Transverse colon (tissue), 4 donors: ENCODE data around the gene NFYB. TPM values are rescaled to one million over a fixed set of nuclear protein-coding genes. Genes with fewer than 3 reads are reported as not detected.

ENCODE experiments used
- DNase-seq: peaks from one replicate; pipeline ENCODE4 v3.0.0-alpha.2; 2019
- H3K27ac ChIP-seq, 4 donors: fragments of 200-600 bp; sonication (generic); 2 replicates each; pipeline ENCODE4 v1.5.1; 2016 to 2018; ENCODE audit warnings: inconsistent platforms in 4 of 4
- H3K27me3 ChIP-seq: fragments of 200-600 bp; sonication (generic); 2 replicates; pipeline ENCODE4 v1.5.1; 2017; ENCODE audit warnings: inconsistent platforms
- H3K36me3 ChIP-seq, 4 donors: fragments of 200-600 bp; sonication (generic); 2 replicates each; pipeline ENCODE4 v1.5.1; 2017 to 2019; ENCODE audit warnings: inconsistent platforms in 4 of 4
- H3K4me1 ChIP-seq, 4 donors: fragments of 200-600 bp; sonication (generic); 2 replicates each; pipeline ENCODE4 v1.5.1; 2017 to 2020; ENCODE audit warnings: inconsistent platforms in 4 of 4
- H3K4me3 ChIP-seq, 4 donors: fragments of 200-600 bp; sonication (generic); 1 replicate in 1 of 4; 2 replicates in 3 of 4; pipeline versions ENCODE4 v1.5.1 to v1.6.1; 2017 to 2019; ENCODE audit warnings: inconsistent platforms in 4 of 4
- H3K9me3 ChIP-seq, 2 donors: fragments of 200-600 bp; sonication (generic); 2 replicates each; pipeline ENCODE4 v1.5.1; 2017 to 2019; ENCODE audit warnings: inconsistent platforms in 2 of 2
- CTCF ChIP-seq, 5 experiments: fragments of 200-600 bp in 3 of 5; fragments of 450-650 bp in 2 of 5; sonication (generic) in 3 of 5; IDR thresholded peaks; 1 replicate in 2 of 5; 2 replicates in 3 of 5; pipeline ENCODE4 v1.5.1; 2016 to 2017; ENCODE audit warnings: antibody characterized with exemption in 5 of 5, inconsistent platforms in 3 of 5, mild to moderate bottlenecking in 2 of 5, moderate library complexity in 1 of 5
- EP300 ChIP-seq: sonication (generic); formaldehyde crosslinking; IDR thresholded peaks from one replicate; pipeline ENCODE4 v1.6.1; 2017; ENCODE audit warnings: antibody characterized with exemption, low read depth
- POLR2A ChIP-seq: fragments of 450-650 bp; IDR thresholded peaks from one replicate; pipeline ENCODE4 v1.6.1; 2016; ENCODE audit warnings: antibody characterized with exemption, mild to moderate bottlenecking, moderate library complexity
- POLR2AphosphoS5 ChIP-seq, 3 donors: sonication (generic); formaldehyde crosslinking; IDR thresholded peaks; one replicate each; pipeline ENCODE4 v1.6.1; 2016; ENCODE audit warnings: antibody characterized with exemption in 3 of 3
- WGBS, 2 donors: methylation state at CpG; one replicate each; pipeline ENCODE4 v1.1.5; 2018; ENCODE audit warnings: low coverage in 1 of 2; 5-methylcytosine and 5-hydroxymethylcytosine counted together
- in situ Hi-C, 4 donors: fragments of 200-750 bp; cut with MboI; loops; one replicate each; pipeline versions ENCODE4 v1.15.0 to v1.15.1; 2017; ENCODE audit warnings: low sequenced_read_pairs in 3 of 4, low pct_ligation_motif_present in 1 of 4, low pct_unique_long_range_greater_than_20kb in 1 of 4
- intact Hi-C: fragments of 100-400 bp; cut with DNase I; formaldehyde crosslinking; loops from one replicate; pipeline ENCODE4 v1.15.1; 2023; ENCODE audit warnings: low total_unique reads
- total RNA-seq, 4 donors: library from RNA; depleted of rRNA; stranded (reverse); fragments of >200 nt; gene quantifications; one replicate each; pipeline ENCODE4 v1.1.0, GENCODE V29; 2016

NFYB gene
- total RNA-seq, 4 donors from 2014 or later, result 9.4 to 26.0 (median 18.8) TPM

- no peak overlapping the region for H3K4me3 ChIP-seq
- peaks cover 0 to 2% (median under 1%) of the 10 kb centered on the region in 4 donors for H3K4me1 ChIP-seq
- no peaks in the 10 kb centered on the region for H3K36me3 ChIP-seq
- WGBS, 2 donors, result 72 to 85% methylated on average over 3 to 28 of the region's 28 CpGs
- H3K27ac ChIP-seq, result no peak overlapping the region
- intact Hi-C loops (no loop called here), in situ Hi-C loops (no loop called here)
- TF ChIP-seq POLR2A, result no peak
- TF ChIP-seq EP300, result no peak
- TF ChIP-seq POLR2AphosphoS5 (IDR thresholded peaks at IDR 0.05), result no peak
- no peak for TF ChIP-seq CTCF (IDR thresholded peaks at IDR 0.05)
- DNase-seq, result no peak
- H3K9me3 ChIP-seq, result no peaks in the 10 kb centered on the region
- H3K27me3 ChIP-seq, result no peaks in the 10 kb centered on the region
Observed at GRCh38 chr12:104171785-104172569, 34.0 kb upstream of the NFYB start.

- 79 to 87% methylated on average over 5 of the region's 5 CpGs for WGBS, 2 donors
- intact Hi-C loops, result no loop called here
- no peaks in the 10 kb centered on the region for H3K36me3 ChIP-seq
Observed at GRCh38 chr12:104168596-104168995, 30.6 kb upstream of the NFYB start.

DNA sequence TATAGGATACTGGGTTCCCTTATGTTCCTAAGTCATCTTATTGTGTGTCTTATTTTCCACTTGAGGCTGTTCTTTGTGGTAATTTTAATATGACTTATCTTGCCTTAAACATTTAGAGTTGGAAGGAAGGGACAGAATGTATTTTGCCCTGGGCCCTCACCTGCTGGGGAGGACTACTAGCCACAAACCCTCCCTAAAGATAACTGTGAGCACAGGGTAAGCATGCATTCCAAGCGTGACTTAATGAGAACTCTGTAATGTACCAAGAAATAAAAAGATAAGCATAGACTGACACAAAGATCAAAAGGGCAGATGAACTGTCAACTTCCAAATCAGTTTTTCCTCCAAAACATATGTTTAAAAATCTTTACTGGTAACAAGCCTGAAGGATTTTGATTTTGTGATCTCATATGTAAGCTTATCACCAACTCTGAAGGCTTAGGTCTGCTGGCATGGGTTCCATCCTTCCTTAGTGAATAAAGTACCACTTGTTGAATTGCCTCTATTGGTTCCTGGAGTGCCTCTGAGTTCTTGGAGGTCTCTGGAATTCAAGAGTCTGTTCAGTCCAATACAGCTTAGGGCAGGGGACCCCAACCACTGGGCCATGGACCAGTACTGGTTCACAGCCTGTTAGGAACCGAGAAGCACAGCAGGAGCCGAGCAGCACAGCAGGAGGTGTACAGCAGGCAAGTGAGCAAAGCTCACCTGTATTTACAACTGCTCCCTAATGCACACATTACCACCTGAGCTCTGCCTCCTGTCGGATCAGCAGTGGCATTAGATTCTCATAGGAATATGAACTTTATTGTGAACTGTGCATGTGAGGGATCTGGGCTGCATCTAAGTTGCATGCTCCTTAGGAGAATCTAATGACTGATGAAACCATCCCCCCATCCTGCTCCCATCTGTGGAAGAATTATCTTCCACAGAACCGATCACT lies 29.8 kb upstream of the NFYB start:
- intact Hi-C loops, result no loop called here
- H3K4me1 ChIP-seq, result no peaks in the 10 kb centered on the region
- in situ Hi-C loops, result no loop called here
- no peak overlapping the region for H3K4me3 ChIP-seq
- no peak overlapping the region for H3K27ac ChIP-seq
- no peak for TF ChIP-seq POLR2A
- TF ChIP-seq CTCF (IDR thresholded peaks at IDR 0.05), result no peak
- TF ChIP-seq EP300, result no peak
- TF ChIP-seq POLR2AphosphoS5 (IDR thresholded peaks at IDR 0.05), result no peak
- no peaks in the 10 kb centered on the region for H3K36me3 ChIP-seq
- WGBS, 2 donors, result 75 to 87% methylated on average over 1 to 5 of the region's 5 CpGs
- no peaks in the 10 kb centered on the region for H3K9me3 ChIP-seq
- no peaks in the 10 kb centered on the region for H3K27me3 ChIP-seq
- DNase-seq, result no peak

More at GRCh38 chr12:104168596-104168995, 30.6 kb upstream of the NFYB start:
- TF ChIP-seq POLR2AphosphoS5 (IDR thresholded peaks at IDR 0.05), result no peak
- TF ChIP-seq CTCF (IDR thresholded peaks at IDR 0.05), result no peak
- no peak for TF ChIP-seq POLR2A
- no peak for TF ChIP-seq EP300
- Histone ChIP-seq H3K9me3 (no peaks in the 10 kb centered on the region), H3K4me1 (no peaks in the 10 kb centered on the region), H3K4me3 (no peak overlapping the region), H3K27ac (no peak overlapping the region), H3K27me3 (no peaks in the 10 kb centered on the region)
- no peak for DNase-seq
- in situ Hi-C loops, result no loop called here

DNA sequence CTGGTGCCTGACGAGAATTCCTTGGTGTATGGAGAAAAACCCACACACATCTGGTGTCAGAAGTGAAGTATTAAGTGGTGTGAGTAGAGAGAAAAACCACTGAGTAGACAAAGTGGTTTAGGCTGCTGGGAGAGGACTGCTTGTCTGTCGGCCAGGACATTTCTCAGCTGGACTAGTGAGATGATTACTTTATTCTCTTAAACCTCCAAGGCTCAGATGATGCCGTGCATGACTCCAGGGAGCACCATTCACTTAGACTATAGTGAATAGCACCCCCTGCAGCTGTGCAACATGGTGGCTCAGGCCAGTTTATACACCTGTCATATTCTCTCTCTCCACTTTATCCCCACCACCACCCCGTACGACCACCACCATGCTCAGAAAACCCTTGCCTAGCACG lies 28.5 kb upstream of the NFYB start:
- 76 to 91% methylated on average over 3 to 6 of the region's 6 CpGs for WGBS, 2 donors
- Histone ChIP-seq H3K27me3 (no peaks in the 10 kb centered on the region), H3K36me3 (no peaks in the 10 kb centered on the region), H3K9me3 (no peaks in the 10 kb centered on the region), H3K27ac (no peak overlapping the region), H3K4me3 (no peak overlapping the region), H3K4me1 (no peaks in the 10 kb centered on the region)
- TF ChIP-seq CTCF (IDR thresholded peaks at IDR 0.05) (no peak), POLR2A (no peak), EP300 (no peak), POLR2AphosphoS5 (IDR thresholded peaks at IDR 0.05) (no peak)
- intact Hi-C loops, result no loop called here
- no peak for DNase-seq
- in situ Hi-C loops, result no loop called here
